Nephron progenitor cell (in vitro differentiated cells): Measurements from ENCODE around the gene DYTN.

ENCODE experiments used
- DNase-seq: peaks from one replicate; pipeline ENCODE4 v3.0.0; 2021
- H3K27ac Mint-ChIP-seq: 2 replicates; pipeline ENCODE4 v1.8.0; 2021; ENCODE audit warnings: mild to moderate bottlenecking, moderate library complexity, mixed read lengths
- H3K27me3 Mint-ChIP-seq: 2 replicates; pipeline ENCODE4 v1.8.0; 2021; ENCODE audit warnings: mild to moderate bottlenecking, low read depth, mixed read lengths; ENCODE audit not compliant: poor library complexity
- H3K36me3 Mint-ChIP-seq: 2 replicates; pipeline ENCODE4 v1.8.0; 2021; ENCODE audit warnings: low read depth, mixed read lengths
- H3K4me1 Mint-ChIP-seq: 2 replicates; pipeline ENCODE4 v1.8.0; 2021; ENCODE audit warnings: mixed read lengths
- H3K4me3 Mint-ChIP-seq: 2 replicates; pipeline ENCODE4 v1.8.0; 2021; ENCODE audit warnings: mild to moderate bottlenecking, moderate library complexity, mixed read lengths
- H3K9me3 Mint-ChIP-seq: 2 replicates; pipeline ENCODE4 v1.8.0; 2021; ENCODE audit warnings: mild to moderate bottlenecking, moderate library complexity, mixed read lengths
- CTCF ChIP-seq: fragments of 200-600 bp; sonication (generic); IDR thresholded peaks from 2 replicates; pipeline ENCODE4 v1.5.0; 2021; ENCODE audit warnings: antibody characterized with exemption

DYTN gene

GRCh38 chr2:206641226-206641625 lies 77.0 kb downstream of the DYTN start:
- DNase-seq = no peak
- Mint-ChIP-seq H3K4me3 (no peak overlapping the region), H3K36me3 (no peaks in the 10 kb centered on the region), H3K4me1 (no peaks in the 10 kb centered on the region), H3K27me3 (peaks cover 2% of the 10 kb centered on the region), H3K9me3 (no peaks in the 10 kb centered on the region), H3K27ac (no peak overlapping the region)
- TF ChIP-seq CTCF = no peak

GRCh38 chr2:206639636-206640035 lies 78.6 kb downstream of the DYTN start:
- TF ChIP-seq CTCF = no peak
- no peaks in the 10 kb centered on the region for H3K4me1 Mint-ChIP-seq
- no peaks in the 10 kb centered on the region for H3K36me3 Mint-ChIP-seq
- H3K9me3 Mint-ChIP-seq = no peaks in the 10 kb centered on the region
- no peak overlapping the region for H3K4me3 Mint-ChIP-seq
- no peak overlapping the region for H3K27ac Mint-ChIP-seq
- no peak for DNase-seq
- peaks cover 11% of the 10 kb centered on the region for H3K27me3 Mint-ChIP-seq

GRCh38 chr2:206635015-206635414 lies 83.2 kb downstream of the DYTN start:
- Mint-ChIP-seq H3K9me3 (no peaks in the 10 kb centered on the region), H3K27me3 (peaks cover 23% of the 10 kb centered on the region), H3K4me3 (no peak overlapping the region), H3K27ac (no peak overlapping the region), H3K4me1 (no peaks in the 10 kb centered on the region), H3K36me3 (no peaks in the 10 kb centered on the region)
- no peak for DNase-seq
- no peak for TF ChIP-seq CTCF

- Mint-ChIP-seq H3K27me3 (peaks cover 38% of the 10 kb centered on the region), H3K9me3 (no peaks in the 10 kb centered on the region), H3K4me3 (no peak overlapping the region), H3K36me3 (no peaks in the 10 kb centered on the region), H3K27ac (no peak overlapping the region), H3K4me1 (no peaks in the 10 kb centered on the region)
- no peak for DNase-seq
- no peak for TF ChIP-seq CTCF
Measured at GRCh38 chr2:206631340-206631739, 86.9 kb downstream of the DYTN start.

- TF ChIP-seq CTCF = no peak
- H3K27me3 Mint-ChIP-seq = peaks cover 21% of the 10 kb centered on the region
- no peaks in the 10 kb centered on the region for H3K36me3 Mint-ChIP-seq
- H3K4me3 Mint-ChIP-seq = no peak overlapping the region
- H3K27ac Mint-ChIP-seq = no peak overlapping the region
- no peaks in the 10 kb centered on the region for H3K9me3 Mint-ChIP-seq
- no peak for DNase-seq
- no peaks in the 10 kb centered on the region for H3K4me1 Mint-ChIP-seq
Measured at GRCh38 chr2:206627632-206628031, 90.6 kb downstream of the DYTN start.

GRCh38 chr2:206626108-206626507 lies 92.1 kb downstream of the DYTN start:
- H3K27me3 Mint-ChIP-seq = peaks cover 18% of the 10 kb centered on the region

More at GRCh38 chr2:206626108-206626507, 92.1 kb downstream of the DYTN start:
- H3K9me3 Mint-ChIP-seq = no peaks in the 10 kb centered on the region
- no peaks in the 10 kb centered on the region for H3K36me3 Mint-ChIP-seq
- no peak overlapping the region for H3K27ac Mint-ChIP-seq
- no peak overlapping the region for H3K4me3 Mint-ChIP-seq
- no peaks in the 10 kb centered on the region for H3K4me1 Mint-ChIP-seq
- no peak for TF ChIP-seq CTCF
- DNase-seq = no peak
